Neural progenitor cell (in vitro differentiated cells): ENCODE measurements around the gene DTX3L. TPM values are rescaled to one million over a fixed set of nuclear protein-coding genes. Genes with fewer than 3 reads are reported as not detected.

Experiments
- DNase-seq: peaks from one replicate; pipeline ENCODE4 v3.0.0-alpha.2; 2016; ENCODE audit warnings: low spot score
- H2AFZ ChIP-seq: fragments of 200-600 bp; sonication (generic); replicated peaks from 2 replicates; pipeline ENCODE4 v1.6.1; 2016; ENCODE audit warnings: antibody characterized with exemption
- H3F3A ChIP-seq: fragments of 200-600 bp; sonication (generic); 2 replicates; pipeline ENCODE4 v1.6.1; 2016; ENCODE audit warnings: antibody characterized with exemption, low read depth
- H3K27ac ChIP-seq: fragments of 200-600 bp; sonication (generic); 2 replicates; pipeline ENCODE4 v1.5.1; 2016; ENCODE audit warnings: mild to moderate bottlenecking
- H3K27me3 ChIP-seq: fragments of 200-600 bp; sonication (generic); 2 replicates; pipeline ENCODE4 v1.6.1; 2016; ENCODE audit warnings: mild to moderate bottlenecking, moderate library complexity
- H3K36me3 ChIP-seq: fragments of 200-600 bp; sonication (generic); 2 replicates; pipeline ENCODE4 v1.5.1; 2016
- H3K4me1 ChIP-seq: fragments of 200-600 bp; sonication (generic); 2 replicates; pipeline ENCODE4 v1.6.1; 2016; ENCODE audit warnings: mixed run types
- H3K4me2 ChIP-seq: fragments of 200-600 bp; sonication (generic); 2 replicates; pipeline ENCODE4 v1.6.1; 2016
- H3K4me3 ChIP-seq: fragments of 200-600 bp; sonication (generic); 2 replicates; pipeline ENCODE4 v1.5.1; 2016
- H3K79me2 ChIP-seq: fragments of 200-600 bp; sonication (generic); 2 replicates; pipeline ENCODE4 v1.6.1; 2016; ENCODE audit warnings: low read depth
- H3K9ac ChIP-seq: fragments of 200-600 bp; sonication (generic); 2 replicates; pipeline ENCODE4 v1.6.1; 2016
- H3K9me3 ChIP-seq: fragments of 200-600 bp; sonication (generic); 2 replicates; pipeline ENCODE4 v1.5.1; 2016; ENCODE audit warnings: low read depth
- H4K20me1 ChIP-seq: fragments of 200-600 bp; sonication (generic); 2 replicates; pipeline ENCODE4 v1.6.1; 2016; ENCODE audit warnings: low read depth
- H3K27ac Mint-ChIP-seq: 3 replicates; pipeline ENCODE4 v1.8.0; 2021; ENCODE audit warnings: mixed read lengths
- H3K27me3 Mint-ChIP-seq: 2 replicates; pipeline ENCODE4 v1.8.0; 2022; ENCODE audit warnings: low read depth, mild to moderate bottlenecking, inconsistent platforms, moderate library complexity, mixed read lengths; ENCODE audit not compliant: insufficient read depth
- H3K36me3 Mint-ChIP-seq: 3 replicates; pipeline ENCODE4 v1.8.0; 2021; ENCODE audit warnings: mixed read lengths
- H3K4me1 Mint-ChIP-seq: 3 replicates; pipeline ENCODE4 v1.8.0; 2021; ENCODE audit warnings: mixed read lengths
- H3K4me3 Mint-ChIP-seq: 3 replicates; pipeline ENCODE4 v1.8.0; 2021; ENCODE audit warnings: mild to moderate bottlenecking, moderate library complexity, mixed read lengths
- H3K9me3 Mint-ChIP-seq: 3 replicates; pipeline ENCODE4 v1.8.0; 2020; ENCODE audit warnings: mixed read lengths
- EZH2 ChIP-seq: fragments of 200-600 bp; sonication (generic); IDR thresholded peaks from 2 replicates; pipeline ENCODE4 v1.6.1; 2017; ENCODE audit warnings: antibody characterized with exemption, mild to moderate bottlenecking, moderate library complexity
- EZH2phosphoT487 ChIP-seq: fragments of 200-600 bp; sonication (generic); IDR thresholded peaks from 2 replicates; pipeline ENCODE4 v1.6.1; 2017; ENCODE audit warnings: antibody characterized with exemption
- total RNA-seq: library from RNA; depleted of rRNA; stranded (reverse); fragments of >200 nt; gene quantifications from 2 replicates; pipeline ENCODE4 v1.2.3, GENCODE V29; 2015; ENCODE audit warnings: low replicate concordance
- TF ChIP-seq, protein P1 (sequence below): fragments of 200-600 bp; sonication (generic); IDR thresholded peaks from 2 replicates; pipeline ENCODE4 v1.5.1; 2017; ENCODE audit warnings: antibody characterized with exemption, mild to moderate bottlenecking

DTX3L gene
- total RNA-seq, 1 donor from 2014 or later, result 3.2 TPM

DNA sequence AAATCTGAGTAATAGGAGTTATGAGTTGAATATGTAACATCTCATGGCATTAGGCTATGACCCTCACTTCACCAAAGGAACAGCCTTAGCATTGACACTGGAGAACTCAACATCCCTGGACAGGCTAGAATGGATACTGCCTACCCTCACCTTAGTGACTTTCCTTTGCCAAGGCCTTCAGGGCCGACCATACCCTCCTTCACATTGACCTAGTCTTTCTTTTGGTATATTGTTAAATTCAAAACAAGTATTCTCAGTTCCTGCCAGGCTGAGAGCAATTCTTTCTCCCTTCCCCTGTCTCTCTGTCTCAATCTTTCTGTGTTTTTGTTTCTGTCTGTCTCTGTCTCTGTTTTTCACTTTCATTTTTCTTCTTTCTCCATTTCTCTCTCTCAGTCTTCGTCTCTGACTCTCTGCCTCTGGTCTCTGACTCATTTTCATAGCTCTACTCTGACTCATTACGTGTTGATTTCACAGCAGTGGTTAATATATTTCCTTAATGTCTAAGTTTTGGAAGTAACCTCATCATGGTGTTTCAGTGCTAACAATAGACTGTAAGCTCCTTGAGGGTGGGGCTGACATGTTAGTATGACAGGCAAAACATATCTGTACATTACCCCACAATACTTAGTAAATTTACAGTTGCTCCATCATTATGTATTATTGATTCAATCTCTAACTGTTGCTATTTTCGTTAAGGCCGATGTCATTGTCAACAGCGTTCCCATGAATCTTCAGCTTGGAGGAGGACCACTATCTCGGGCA is 45.8 kb downstream of the DTX3L start:
- H3K4me3 Mint-ChIP-seq, result no peak overlapping the region
- Histone ChIP-seq H3K27me3 (no peaks in the 10 kb centered on the region), H3K4me2 (no peak overlapping the region), H4K20me1 (no peaks in the 10 kb centered on the region), H3K9ac (no peak overlapping the region), H2AFZ (no peak overlapping the region), H3K4me3 (no peak overlapping the region), H3F3A (peaks cover 4% of the 10 kb centered on the region), H3K4me1 (peaks cover 5% of the 10 kb centered on the region), H3K36me3 (no peaks in the 10 kb centered on the region), H3K79me2 (no peaks in the 10 kb centered on the region), H3K27ac (no peak overlapping the region), H3K9me3 (no peaks in the 10 kb centered on the region)
- H3K27me3 Mint-ChIP-seq, result peaks cover 6% of the 10 kb centered on the region
- no peak overlapping the region for H3K27ac Mint-ChIP-seq
- TF ChIP-seq, protein P1, sequence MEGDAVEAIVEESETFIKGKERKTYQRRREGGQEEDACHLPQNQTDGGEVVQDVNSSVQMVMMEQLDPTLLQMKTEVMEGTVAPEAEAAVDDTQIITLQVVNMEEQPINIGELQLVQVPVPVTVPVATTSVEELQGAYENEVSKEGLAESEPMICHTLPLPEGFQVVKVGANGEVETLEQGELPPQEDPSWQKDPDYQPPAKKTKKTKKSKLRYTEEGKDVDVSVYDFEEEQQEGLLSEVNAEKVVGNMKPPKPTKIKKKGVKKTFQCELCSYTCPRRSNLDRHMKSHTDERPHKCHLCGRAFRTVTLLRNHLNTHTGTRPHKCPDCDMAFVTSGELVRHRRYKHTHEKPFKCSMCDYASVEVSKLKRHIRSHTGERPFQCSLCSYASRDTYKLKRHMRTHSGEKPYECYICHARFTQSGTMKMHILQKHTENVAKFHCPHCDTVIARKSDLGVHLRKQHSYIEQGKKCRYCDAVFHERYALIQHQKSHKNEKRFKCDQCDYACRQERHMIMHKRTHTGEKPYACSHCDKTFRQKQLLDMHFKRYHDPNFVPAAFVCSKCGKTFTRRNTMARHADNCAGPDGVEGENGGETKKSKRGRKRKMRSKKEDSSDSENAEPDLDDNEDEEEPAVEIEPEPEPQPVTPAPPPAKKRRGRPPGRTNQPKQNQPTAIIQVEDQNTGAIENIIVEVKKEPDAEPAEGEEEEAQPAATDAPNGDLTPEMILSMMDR, result no peak
- TF ChIP-seq EZH2 (no peak), EZH2phosphoT487 (no peak)
- no peak for DNase-seq
- H3K9me3 Mint-ChIP-seq, result no peaks in the 10 kb centered on the region
- H3K4me1 Mint-ChIP-seq, result peaks cover under 1% of the 10 kb centered on the region
- no peaks in the 10 kb centered on the region for H3K36me3 Mint-ChIP-seq

DNA sequence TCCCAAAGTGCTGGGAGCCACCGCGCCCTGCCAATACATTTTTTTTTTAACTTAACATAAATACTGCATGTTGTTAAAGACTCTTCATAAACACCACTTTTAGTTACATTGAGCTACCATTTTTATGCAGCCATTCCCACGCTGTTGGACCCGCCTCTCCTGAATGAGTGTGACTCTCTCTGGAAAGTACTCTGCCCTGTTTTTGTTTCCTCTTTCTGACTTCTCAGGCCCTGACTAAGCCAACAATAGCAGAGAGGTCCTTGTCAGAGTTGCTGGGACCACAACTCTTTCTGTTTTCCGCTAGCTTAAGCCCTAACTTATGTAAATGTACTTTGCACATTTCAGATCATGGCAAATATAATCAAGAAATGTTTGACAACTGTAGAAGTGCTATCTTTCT is 48.6 kb downstream of the DTX3L start:
- peaks cover 15% of the 10 kb centered on the region for H3K4me1 ChIP-seq
- H3K36me3 Mint-ChIP-seq, result no peaks in the 10 kb centered on the region
- no peaks in the 10 kb centered on the region for H3K27me3 ChIP-seq
- H3F3A ChIP-seq, result peaks cover 14% of the 10 kb centered on the region
- H3K27ac ChIP-seq, result no peak overlapping the region
- no peaks in the 10 kb centered on the region for H3K79me2 ChIP-seq
- peaks cover 7% of the 10 kb centered on the region for H3K27me3 Mint-ChIP-seq
- H3K9me3 ChIP-seq, result no peaks in the 10 kb centered on the region
- H3K4me2 ChIP-seq, result no peak overlapping the region
- no peak for DNase-seq
- H3K27ac Mint-ChIP-seq, result peak overlapping the region; percentile 57
- peaks cover 8% of the 10 kb centered on the region for H3K4me1 Mint-ChIP-seq
- no peaks in the 10 kb centered on the region for H3K36me3 ChIP-seq
- peak overlapping the region; percentile 79 for H2AFZ ChIP-seq
- no peaks in the 10 kb centered on the region for H4K20me1 ChIP-seq
- no peak overlapping the region for H3K4me3 Mint-ChIP-seq
- H3K4me3 ChIP-seq, result no peak overlapping the region
- no peak overlapping the region for H3K9ac ChIP-seq
- H3K9me3 Mint-ChIP-seq, result no peaks in the 10 kb centered on the region
- TF ChIP-seq EZH2 (no peak), EZH2phosphoT487 (no peak)
- TF ChIP-seq, protein P1, result no peak

- no peaks in the 10 kb centered on the region for H3K27me3 ChIP-seq
- H3F3A ChIP-seq, result peaks cover 14% of the 10 kb centered on the region
- DNase-seq, result peak; percentile 26
- H3K36me3 ChIP-seq, result no peaks in the 10 kb centered on the region
- H3K4me1 ChIP-seq, result peaks cover 15% of the 10 kb centered on the region
- H3K9ac ChIP-seq, result no peak overlapping the region
- no peak overlapping the region for H3K27ac ChIP-seq
- Mint-ChIP-seq H3K27me3 (peaks cover 7% of the 10 kb centered on the region), H3K4me1 (peaks cover 8% of the 10 kb centered on the region), H3K4me3 (no peak overlapping the region), H3K9me3 (no peaks in the 10 kb centered on the region), H3K36me3 (no peaks in the 10 kb centered on the region), H3K27ac (no peak overlapping the region)
- H3K4me2 ChIP-seq, result peak overlapping the region; percentile 34
- no peaks in the 10 kb centered on the region for H3K9me3 ChIP-seq
- no peak overlapping the region for H3K4me3 ChIP-seq
- H4K20me1 ChIP-seq, result no peaks in the 10 kb centered on the region
- peak overlapping the region; percentile 70 for H2AFZ ChIP-seq
- H3K79me2 ChIP-seq, result no peaks in the 10 kb centered on the region
- TF ChIP-seq EZH2phosphoT487, result no peak
- TF ChIP-seq, protein P1, result no peak
- no peak for TF ChIP-seq EZH2
Measured at GRCh38 chr3:122615303-122615702, 51.2 kb downstream of the DTX3L start.
